ENCODE data around the gene MAN1A2. TPM values are rescaled to one million over a fixed set of nuclear protein-coding genes. Genes with fewer than 3 reads are reported as not detected.
"Not testable (repeated sequence)": the region's sequence is repeated elsewhere in the genome, so short reads cannot be mapped to it uniquely, and the experiment has no call there.

The MAN1A2 gene
- total RNA-seq, 1 donor from 2014 or later = 44.2 TPM

DNA sequence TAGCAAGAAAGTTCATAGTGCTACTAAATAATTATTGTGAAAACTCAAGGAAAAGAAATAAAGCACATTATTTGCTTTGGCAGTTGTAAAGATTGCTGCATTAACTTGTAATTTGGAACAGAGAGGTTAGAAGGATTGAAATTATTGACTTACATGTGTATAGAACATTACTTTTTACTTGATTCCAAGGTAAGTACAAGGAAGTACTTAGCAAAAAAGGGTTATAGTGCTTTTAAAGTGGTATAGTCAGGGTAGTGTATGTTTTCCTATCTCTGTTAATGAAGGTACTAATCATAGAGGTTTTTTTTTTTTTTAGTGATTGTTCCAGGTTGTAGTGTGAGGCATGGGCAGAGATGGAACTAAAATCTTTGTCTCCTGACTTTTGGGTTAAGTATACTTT is 29.4 kb downstream of the MAN1A2 start:
- no peak for DNase-seq (ENCODE audit: low read depth, low spot score)

DNA sequence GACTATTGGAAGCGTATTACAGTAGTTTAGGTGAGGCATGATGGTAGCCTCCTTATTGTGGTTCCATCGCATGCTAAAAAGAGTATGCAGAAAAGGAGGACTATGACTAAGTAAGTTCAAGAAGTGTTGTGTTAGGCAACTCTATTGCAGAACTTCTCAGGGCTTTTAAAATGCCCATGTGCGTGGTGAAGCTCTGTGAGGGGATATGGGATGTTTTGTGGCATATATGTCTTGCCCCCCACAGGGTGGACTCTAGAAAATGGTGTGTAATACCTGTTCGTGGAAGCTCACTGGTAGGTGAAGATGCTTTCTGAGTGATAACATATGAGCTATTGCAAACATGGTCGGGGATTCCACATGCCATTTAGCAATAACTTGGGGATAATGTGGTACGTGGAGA is 31.7 kb downstream of the MAN1A2 start:
- no peak for DNase-seq (ENCODE audit: low read depth, low spot score)

DNA sequence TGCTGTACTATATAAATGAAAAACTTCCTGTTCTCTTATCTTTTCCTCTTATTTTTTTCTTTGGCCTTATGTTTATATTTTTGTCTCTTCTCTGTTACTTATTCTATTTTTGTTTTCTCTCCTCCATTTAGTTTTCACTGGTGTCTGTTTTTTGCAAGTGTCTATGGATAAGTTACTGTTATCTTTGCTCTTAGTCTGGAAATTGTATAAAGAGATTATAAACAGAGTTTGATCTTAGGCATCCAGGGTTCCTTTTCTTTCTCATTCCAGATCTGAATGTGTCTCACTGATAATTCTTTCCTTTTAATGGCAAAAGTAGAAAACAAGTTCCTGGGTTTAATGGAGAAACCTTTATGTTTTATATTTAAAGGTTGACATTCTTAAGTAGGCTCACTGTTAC is 34.5 kb downstream of the MAN1A2 start:
- no peak for DNase-seq (ENCODE audit: low read depth, low spot score)

DNA sequence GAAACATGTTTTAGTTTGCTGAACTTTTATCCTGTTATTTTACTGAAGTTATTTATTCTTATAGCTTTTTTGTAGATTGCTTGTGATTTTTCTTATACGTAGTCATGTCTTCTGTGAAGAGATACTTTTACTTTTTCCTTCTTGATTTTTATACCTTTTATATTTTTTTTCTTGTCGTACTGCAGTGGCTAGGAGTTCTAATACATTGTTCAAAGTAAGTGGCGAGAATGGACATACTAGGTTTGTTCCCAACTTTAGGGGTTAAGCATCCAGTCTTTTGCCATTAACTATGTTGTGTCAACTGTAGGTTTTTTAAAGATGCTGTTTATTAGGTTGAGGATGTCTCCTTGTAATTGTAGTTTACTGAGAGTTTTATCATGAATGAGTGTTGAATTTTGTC is 36.3 kb downstream of the MAN1A2 start:
- no peak for DNase-seq (ENCODE audit: low read depth, low spot score)

DNA sequence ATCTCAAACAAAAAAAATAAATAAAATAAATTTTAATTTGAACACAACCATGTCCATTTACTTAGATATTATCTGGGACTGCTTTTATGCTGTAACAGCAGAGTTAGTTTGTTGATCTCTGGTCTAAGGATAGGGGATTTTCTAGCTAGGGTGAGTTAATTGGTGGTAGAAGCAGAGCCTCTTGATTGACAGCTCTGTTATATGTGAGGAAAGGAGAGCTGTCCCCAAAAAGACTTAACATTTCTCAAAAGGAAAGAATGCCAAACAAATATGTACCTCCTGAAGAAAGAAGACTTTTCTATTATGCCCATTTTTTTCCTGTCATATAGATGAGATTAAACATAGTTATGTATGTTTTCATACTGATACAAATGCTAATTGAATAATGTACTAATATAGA is 37.8 kb downstream of the MAN1A2 start:
- no peak for DNase-seq (ENCODE audit: low read depth, low spot score)

DNA sequence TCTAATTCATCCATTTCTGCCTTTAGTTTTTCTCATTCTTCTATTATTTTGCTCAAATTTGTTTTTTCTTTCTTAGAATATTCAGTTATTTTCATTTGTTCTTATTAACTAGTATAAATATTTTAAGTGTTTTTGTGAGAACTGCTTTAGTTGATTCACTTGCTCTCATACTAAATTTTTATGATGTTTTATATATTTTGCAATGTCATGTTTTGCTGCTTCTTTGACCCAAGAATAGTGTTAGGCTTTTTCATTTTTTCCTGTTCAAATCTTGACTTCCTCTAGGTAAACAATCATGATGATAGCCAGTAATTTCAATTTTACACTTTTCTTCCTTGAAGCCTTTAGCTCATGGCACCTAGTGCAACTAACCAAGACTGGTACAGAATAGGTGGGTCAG is 45.2 kb downstream of the MAN1A2 start:
- no peak for DNase-seq (ENCODE audit: low read depth, low spot score)

DNA sequence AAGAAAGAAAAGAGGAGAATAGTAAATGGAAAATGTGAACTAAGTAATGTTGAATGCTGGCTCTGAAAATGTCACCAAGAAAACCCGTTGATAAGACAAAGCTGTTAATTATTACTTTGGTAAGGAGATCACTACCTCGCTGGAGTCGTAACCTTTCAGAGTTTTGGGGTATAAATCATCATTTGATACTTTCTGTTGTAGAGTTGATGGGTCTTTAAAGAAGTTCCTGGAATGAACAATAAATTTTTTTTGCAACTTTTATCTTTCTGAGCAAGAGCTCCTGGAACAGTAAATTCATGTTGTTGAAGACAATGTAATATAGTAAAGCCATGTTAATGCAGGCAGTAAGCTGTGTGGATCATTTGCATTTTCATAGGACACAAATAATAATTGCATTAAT is 46.2 kb downstream of the MAN1A2 start:
- no peak for DNase-seq (ENCODE audit: low read depth, low spot score)

DNA sequence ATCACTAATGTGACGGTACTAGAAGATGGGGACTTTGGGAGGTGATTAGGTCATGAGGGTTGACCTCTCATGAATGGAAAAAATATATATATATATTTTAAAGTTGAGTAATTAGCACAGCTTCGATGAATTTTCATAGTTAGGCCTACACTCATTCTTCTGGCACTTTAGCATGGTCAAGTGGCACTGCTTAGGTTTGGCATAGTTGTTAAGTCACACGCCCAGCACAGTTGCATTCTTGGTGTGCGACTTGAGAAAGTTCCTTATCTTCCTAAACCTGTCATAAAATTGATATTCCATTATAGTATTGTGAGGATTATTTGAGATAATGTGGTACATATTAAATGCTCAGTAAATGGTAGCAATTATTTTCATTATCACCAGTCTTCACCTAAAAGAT is 47.7 kb downstream of the MAN1A2 start:
- no peak for DNase-seq (ENCODE audit: low read depth, low spot score)

DNA sequence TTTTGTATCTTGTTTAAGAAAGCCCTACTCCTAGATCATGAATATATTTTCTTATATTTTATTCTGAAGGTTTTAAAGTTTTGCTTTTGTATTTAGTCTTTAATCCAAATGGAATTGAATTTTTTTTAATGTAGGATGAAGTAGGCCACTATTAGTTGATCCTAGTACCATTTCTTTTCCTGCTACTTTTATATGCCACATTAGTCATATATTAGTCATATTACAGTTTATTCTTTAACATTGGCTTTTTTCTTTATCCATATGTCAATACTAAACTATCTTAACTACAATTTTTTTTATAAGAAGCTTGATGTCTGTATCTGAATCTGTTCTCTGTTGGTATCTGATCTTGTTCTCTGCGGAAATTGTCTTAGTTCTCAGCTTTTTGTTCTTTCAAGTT is 48.8 kb downstream of the MAN1A2 start:
- no peak for DNase-seq (ENCODE audit: low read depth, low spot score)

DNA sequence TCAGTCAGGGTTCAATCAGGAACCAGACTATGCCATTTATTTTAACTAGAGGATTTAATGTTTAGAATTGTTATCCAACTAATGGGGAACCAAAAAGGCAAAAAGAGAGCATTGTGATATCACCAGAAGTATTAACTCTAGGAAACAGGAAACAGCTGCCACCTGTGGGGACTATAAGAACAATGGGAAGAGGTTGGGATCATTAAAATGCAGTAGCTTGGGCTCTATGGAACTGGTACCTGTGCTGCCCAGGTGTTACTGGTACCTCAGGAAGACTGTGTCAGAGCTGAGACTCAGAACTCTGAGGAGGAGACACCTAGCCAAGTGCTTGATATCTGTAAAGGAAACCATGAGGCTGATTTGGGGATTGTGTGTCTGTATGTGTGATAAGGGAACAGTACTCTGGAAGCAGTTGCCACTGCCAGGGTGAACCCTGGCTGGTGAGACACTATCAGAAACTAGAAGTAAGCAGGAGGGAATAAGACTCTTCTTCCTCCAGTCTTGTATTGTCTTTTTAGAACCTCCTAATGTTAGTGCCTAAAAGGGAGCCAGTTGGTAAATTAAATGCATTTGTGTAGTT is 49.4 kb downstream of the MAN1A2 start:
- DNase-seq (ENCODE audit: low read depth, low spot score) = no peak

DNA sequence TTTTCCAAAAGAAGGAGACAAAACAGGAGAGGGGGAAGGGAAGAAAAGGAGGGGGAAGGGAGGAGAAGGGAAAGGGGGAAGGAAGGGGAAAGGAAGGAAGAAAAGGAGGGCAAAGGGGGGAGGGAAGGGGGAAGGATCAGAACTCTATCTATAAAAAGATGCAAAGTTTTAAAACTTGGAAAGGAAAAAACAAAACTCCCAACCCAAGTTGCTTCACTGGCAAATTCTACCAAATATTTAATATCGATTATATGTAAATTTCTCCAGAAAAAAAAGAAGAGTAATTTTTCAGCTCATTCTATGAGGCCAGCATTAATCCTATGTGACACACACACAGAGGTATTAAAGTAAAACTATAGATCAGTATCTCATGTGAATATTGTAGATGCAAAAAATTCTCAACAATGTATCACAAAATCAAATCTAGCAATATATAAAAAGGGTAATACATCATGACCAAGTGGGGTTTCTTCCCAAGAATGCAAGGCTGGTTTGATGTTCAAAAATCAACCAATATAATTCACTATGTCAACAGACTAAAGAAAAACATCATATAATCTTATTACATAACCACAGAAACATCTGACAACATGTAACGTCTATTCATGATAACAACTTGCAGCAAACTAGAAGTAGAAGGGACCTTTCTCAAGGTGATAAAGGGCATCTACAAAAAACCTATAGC is 57.9 kb downstream of the MAN1A2 start:
- no peak for DNase-seq (ENCODE audit: low read depth, low spot score)

DNA sequence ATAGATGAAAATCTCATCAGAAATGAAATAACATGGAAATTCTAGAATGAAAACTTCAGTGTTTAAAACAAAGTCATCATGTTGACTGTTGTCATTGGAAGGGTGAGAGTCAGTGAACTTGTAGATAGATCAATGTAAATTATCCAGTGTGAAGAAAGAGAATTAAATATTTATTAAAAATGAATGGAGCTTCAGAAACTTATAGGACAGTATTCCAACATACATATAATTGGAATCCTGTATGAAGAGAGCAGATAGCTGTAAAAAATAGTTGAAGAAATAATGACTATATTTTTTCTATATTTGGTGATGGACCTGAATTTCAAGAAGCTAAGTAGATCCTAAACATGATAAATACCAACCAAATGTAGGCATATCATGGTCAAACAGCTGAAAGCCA is 60.0 kb downstream of the MAN1A2 start:
- no peak for DNase-seq (ENCODE audit: low read depth, low spot score)

DNA sequence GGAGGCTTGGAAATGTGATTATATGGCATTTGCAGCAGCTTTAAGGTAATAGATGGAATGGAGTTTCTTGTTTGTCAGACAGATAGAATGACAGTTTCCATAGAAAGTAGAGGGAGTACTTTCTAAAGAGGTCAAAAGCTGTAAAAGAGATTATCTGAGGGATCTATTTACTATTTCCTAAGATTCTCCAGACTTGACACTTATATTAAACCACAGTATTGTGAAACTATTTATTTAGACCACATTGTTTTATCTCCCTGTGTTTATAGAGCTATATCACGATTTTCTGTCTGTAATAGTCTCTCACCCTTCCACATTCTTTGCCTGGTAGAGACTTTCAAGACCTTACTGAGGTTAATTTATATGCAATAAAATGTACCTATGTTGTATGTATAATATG is 66.7 kb downstream of the MAN1A2 start:
- DNase-seq (ENCODE audit: low read depth, low spot score) = no peak

DNA sequence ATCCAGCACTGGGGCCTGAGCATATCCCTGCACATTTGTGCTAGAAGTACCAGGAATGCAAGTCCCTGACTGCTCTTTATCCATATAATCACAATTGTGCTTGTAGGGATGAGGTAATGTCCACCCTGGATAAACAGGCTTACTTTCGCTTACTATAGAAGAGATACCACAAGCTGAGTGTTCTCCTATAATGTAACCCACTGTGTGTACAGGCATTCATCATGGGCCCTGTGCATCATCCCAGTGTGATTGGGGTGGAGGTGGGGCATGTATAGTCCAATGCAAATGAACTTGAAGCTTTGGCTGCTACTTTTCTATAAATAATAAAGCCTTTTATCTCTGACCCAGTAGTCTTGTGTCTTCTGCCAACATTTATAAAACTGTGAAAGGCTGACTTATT is 69.3 kb downstream of the MAN1A2 start:
- DNase-seq (ENCODE audit: low read depth, low spot score) = no peak

DNA sequence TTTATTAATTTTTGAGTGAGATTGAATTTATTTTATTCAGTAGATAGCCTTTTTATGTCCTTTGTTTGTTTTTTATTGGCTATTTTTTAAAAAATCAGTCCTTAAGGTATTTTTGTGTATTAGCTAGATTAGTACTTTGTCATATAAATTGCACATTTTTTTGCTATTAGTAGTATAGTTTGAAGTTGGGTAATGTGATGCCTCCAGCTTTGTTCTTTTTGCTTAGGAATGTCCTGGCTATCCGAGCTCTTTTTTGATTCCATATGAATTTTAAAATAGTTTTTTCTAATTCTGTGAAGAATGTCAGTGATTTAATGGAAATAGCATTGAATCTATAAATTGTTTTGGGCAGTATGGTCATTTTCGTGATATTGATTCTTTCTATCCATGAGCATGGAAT is 80.4 kb downstream of the MAN1A2 start:
- no peak for DNase-seq (ENCODE audit: low read depth, low spot score)

DNA sequence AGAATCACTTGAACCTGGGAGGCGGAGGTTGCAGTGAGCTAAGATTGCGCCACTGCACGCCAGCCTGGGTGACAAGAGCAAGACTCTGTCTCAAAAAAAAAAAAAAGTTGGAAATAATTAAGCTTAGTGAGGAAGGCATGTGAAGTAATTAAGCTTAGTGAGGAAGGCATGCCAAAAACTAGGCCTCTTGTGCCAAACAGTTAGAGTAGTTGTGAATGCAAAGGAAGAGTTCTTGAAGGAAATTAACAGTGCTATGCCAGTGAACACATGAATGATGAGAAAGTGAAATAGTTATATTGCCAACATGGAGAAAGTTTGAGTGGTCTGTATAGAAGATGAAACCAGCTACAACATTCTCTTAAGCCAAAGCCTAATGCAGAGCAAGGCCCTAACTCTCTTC is 85.0 kb downstream of the MAN1A2 start:
- no peak for DNase-seq (ENCODE audit: low read depth, low spot score)

DNA sequence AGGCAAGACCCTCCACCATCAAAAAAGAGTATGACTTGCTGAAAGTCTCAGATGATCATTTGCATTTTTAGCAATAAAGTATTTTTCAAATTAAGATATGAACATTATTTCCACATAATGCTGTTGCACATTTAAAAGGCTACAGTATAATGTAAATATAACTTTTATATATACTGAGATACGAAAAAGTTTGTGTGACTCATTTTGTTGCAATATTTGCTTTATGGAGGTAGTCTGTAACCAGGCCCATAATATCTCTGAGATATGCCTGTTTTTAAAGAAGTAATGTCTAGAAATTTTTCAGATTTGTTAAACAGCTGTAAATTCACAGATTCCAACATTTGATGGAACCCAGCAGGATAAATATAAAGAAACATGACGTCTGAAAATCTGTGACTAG is 86.7 kb downstream of the MAN1A2 start:
- no peak for DNase-seq (ENCODE audit: low read depth, low spot score)

DNA sequence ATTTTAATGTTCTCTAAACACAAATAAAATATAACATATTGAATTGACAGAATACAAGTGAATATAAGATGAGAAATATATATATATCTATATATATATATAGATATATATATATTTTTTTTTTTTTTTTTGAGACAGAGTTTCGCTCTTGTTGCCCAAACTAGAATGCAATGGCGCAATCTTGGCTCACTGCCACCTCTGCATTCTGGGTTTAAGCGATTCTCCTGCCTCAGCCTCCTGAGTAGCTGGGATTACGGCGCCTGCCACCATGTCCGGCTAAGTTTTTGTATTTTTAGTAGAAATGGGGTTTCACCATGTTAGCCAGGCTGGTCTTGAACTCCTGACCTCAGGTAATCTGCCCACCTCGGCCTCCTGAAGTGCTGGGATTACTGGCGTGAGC is 91.2 kb downstream of the MAN1A2 start:
- not testable (repeated sequence) for DNase-seq (ENCODE audit: low read depth, low spot score)

DNA sequence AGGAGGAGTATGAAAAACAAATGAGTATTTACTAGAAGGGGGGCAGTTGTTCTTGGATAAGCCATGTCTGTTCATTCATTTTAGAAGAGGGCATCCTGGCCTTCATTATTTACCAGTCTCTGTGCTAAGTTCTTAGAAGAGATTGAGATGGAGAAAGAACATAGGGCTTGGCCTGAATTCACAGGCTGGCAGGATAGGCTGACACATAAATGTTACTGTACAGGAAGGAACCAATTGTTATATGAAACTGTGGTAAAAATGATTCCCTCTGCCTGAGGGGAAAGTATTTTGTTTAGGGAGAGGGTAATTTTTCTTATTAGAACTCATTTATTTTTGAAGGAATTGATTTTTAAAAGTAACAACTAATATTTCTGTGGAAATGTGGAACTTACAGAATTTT is 99.5 kb downstream of the MAN1A2 start:
- peak; percentile 49 for DNase-seq (ENCODE audit: low read depth, low spot score)

DNA sequence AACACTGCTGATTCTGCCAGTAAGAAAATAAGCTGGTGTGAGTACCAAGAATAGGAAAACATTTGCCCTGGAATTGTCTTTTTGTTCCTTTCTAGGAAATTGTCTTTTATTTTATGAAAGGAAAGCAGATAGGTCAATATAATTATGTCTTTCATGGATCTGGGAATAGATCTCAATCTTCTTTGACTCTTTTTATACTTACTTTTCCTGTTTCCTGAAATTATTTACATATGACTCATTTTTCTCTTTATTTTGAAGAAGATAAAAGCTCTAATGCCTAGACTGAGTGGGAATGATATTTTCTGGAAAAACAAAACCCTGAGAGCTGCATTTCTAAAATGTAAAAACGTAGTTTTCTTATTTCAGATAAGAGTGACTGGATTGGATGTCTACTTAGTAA is 100.1 kb downstream of the MAN1A2 start:
- peak; percentile 3 for DNase-seq (ENCODE audit: low read depth, low spot score)

DNA sequence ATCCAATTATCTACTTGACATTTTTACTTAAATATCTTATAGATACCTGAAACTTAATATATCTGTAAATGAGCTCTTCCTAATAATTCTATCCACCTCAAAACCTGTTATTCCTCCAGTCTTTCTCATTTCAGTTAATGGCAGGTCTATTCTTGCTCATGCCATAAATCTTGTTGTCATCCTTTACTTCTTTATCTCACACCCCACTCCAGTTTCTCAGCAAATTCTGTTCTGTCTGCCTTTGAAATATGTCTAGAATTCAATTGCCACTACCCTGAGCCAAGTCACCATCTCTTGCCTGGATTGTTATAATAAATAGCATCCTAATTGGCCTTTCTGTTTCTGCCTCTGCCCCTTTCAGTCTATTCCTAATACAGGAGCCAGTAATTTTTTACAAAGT is 105.8 kb downstream of the MAN1A2 start:
- no peak for DNase-seq (ENCODE audit: low read depth, low spot score)

DNA sequence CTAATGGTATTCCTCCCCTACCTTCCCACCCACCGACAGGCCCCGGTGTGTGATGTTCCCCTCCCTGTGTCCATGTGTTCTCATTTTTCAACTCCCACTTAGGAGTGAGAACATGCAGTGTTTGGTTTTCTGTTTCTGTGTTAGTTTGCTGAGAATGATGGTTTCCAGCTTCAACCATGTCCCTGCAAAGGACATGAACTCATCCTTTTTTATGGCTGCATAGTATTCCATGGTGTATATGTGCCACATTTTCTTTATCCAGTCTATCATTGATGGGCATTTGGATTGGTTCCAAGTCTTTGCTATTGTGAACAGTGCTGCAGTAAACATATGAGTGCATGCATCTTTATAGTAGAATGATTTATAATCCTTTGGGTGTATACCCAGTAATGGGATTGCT is 108.2 kb downstream of the MAN1A2 start:
- not testable (repeated sequence) for DNase-seq (ENCODE audit: low read depth, low spot score)

DNA sequence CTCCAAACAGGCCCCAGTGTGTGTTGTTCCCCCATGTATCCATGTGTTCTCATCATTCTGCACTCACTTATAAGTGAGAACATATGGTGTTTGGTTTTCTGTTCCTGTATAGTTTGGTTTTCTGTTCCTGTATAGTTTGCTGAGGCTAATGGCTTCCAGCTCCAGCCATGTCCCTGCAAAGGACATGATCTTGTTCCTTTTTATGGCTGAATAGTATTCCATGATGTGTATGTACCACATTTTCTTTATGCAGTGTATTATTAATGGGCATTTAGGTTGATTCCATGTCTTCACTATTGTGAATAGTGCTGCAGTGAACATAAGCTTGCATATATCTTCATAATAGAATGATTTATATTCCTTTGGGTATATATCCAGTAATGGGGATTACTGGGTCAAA is 111.8 kb downstream of the MAN1A2 start:
- no peak for DNase-seq (ENCODE audit: low read depth, low spot score)

DNA sequence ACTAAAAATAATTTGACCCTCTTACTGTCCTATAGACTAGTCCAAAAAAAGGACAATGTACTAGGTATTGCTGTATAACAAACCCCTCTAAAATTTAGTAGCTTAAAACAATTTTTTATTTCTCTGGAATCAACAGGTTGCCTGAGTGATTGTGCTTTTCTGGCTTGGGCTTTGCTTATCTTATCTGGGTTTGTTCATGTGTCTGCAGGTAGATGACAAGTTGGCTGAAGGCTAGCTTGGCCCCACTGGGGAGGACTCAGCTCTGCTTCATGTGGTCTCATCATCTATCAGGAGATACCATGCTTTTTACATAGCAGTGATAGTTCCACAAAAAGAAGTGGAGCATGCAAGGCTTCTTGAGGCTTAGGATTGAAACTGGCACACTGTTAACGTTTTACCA is 114.2 kb downstream of the MAN1A2 start:
- no peak for DNase-seq (ENCODE audit: low read depth, low spot score)

All from pulmonary artery endothelial cell (primary cell).